DOHH2 (cell line): ENCODE measurements around the gene PTGIS.

Source experiments
- CTCF ChIP-seq: fragments of 200-600 bp; sonication (generic); IDR thresholded peaks from one replicate; pipeline ENCODE4 v1.5.1; 2014; ENCODE audit warnings: antibody characterized with exemption, mild to moderate bottlenecking, low read depth, low read length; ENCODE audit not compliant: poor library complexity, severe bottlenecking
- EZH2phosphoT487 ChIP-seq: fragments of 200-600 bp; sonication (generic); IDR thresholded peaks from 2 replicates; pipeline ENCODE4 v1.6.1; 2017; ENCODE audit warnings: borderline replicate concordance, mild to moderate bottlenecking, antibody characterized with exemption, low read length, moderate library complexity, mixed read lengths

GRCh38 chr20:49561806-49562205 is 6.1 kb downstream of the PTGIS start:
- TF ChIP-seq CTCF = no peak
- no peak for TF ChIP-seq EZH2phosphoT487
